ENCODE measurements around the gene SCFD2.

Gene SCFD2

DNA sequence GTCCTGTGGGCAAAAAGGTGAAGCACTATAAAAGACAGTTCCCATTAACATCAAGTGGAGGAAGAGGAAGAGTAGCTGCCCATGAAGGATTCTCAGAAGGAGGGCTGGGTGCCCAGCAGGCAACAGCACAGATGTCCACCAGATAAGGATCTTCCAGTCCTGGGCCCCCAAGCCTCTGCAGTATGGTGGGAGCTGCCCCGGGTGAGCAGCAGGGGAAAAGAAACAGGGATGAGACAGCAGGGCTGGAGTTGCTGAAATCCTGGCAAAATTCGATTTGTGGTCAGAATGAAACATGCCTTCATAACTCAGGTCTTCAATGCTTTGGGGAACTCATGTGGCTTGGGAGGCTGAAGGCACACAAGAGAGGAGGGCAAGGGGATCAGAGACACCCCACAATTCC lies 409.2 kb downstream of the SCFD2 start:
- peaks cover 56% of the 10 kb centered on the region for H3K4me1 Mint-ChIP-seq
- no peaks in the 10 kb centered on the region for H3K36me3 Mint-ChIP-seq (ENCODE audit: low read depth)
- TF ChIP-seq CTCF (IDR thresholded peaks at IDR 0.05), result no peak
- DNase-seq, result no peak
- peak overlapping the region; percentile 80 for H3K27ac Mint-ChIP-seq
- H3K9me3 Mint-ChIP-seq, result no peaks in the 10 kb centered on the region
- H3K4me3 Mint-ChIP-seq, result no peak overlapping the region
- H3K27me3 Mint-ChIP-seq (ENCODE audit: low read depth, poor library complexity), result no peaks in the 10 kb centered on the region

DNA sequence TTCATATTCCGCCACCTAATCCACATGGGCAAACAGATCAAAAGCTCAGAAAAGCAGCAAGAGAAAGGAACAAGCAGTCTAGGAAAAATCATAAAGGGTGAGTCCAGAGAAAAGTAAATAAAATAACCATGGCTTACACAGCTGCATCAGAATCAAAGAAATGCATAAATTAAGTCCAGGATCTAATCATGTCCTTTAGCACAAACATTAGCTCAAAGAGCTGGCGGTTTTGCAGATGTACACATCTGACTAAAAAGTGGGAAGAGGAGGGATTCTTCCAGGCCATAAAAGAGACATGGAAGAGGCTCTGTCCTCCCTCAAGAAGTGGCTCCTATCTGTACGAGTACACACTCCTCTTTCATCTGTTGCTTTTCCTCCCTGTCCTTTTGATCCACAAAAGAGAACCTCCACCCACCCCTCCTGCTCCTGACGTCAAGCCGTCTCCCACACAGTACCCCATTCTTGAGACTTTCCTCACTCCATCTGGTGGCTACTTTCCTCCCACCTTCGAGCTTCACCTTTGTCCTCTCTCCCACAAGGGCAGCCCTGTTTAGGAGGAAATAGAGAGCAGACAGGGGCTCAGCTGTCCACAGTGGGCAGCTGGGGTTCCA lies 411.2 kb downstream of the SCFD2 start:
- H3K27me3 Mint-ChIP-seq (ENCODE audit: low read depth, poor library complexity), result no peaks in the 10 kb centered on the region
- H3K27ac Mint-ChIP-seq, result peak overlapping the region; percentile 94
- no peak for TF ChIP-seq CTCF (IDR thresholded peaks at IDR 0.05)
- no peak overlapping the region for H3K4me3 Mint-ChIP-seq
- H3K4me1 Mint-ChIP-seq, result peaks cover 65% of the 10 kb centered on the region
- no peak for DNase-seq
- no peaks in the 10 kb centered on the region for H3K9me3 Mint-ChIP-seq
- H3K36me3 Mint-ChIP-seq (ENCODE audit: low read depth), result peaks cover 7% of the 10 kb centered on the region

- Mint-ChIP-seq H3K9me3 (no peaks in the 10 kb centered on the region), H3K4me3 (no peak overlapping the region), H3K27me3 (ENCODE audit: low read depth, poor library complexity) (no peaks in the 10 kb centered on the region), H3K4me1 (peaks cover 75% of the 10 kb centered on the region), H3K36me3 (ENCODE audit: low read depth) (peaks cover 8% of the 10 kb centered on the region), H3K27ac (no peak overlapping the region)
- no peak for DNase-seq
- TF ChIP-seq CTCF (IDR thresholded peaks at IDR 0.05), result no peak
Measured at GRCh38 chr4:52952540-52952939, 413.3 kb downstream of the SCFD2 start.

- H3K4me3 Mint-ChIP-seq, result no peak overlapping the region
- H3K9me3 Mint-ChIP-seq, result no peaks in the 10 kb centered on the region
- H3K27me3 Mint-ChIP-seq (ENCODE audit: low read depth, poor library complexity), result no peaks in the 10 kb centered on the region
- H3K36me3 Mint-ChIP-seq (ENCODE audit: low read depth), result peaks cover 8% of the 10 kb centered on the region
- H3K27ac Mint-ChIP-seq, result no peak overlapping the region
- peaks cover 71% of the 10 kb centered on the region for H3K4me1 Mint-ChIP-seq
- TF ChIP-seq CTCF (IDR thresholded peaks at IDR 0.05), result no peak
- no peak for DNase-seq
Measured at GRCh38 chr4:52951016-52951415, 414.8 kb downstream of the SCFD2 start.

DNA sequence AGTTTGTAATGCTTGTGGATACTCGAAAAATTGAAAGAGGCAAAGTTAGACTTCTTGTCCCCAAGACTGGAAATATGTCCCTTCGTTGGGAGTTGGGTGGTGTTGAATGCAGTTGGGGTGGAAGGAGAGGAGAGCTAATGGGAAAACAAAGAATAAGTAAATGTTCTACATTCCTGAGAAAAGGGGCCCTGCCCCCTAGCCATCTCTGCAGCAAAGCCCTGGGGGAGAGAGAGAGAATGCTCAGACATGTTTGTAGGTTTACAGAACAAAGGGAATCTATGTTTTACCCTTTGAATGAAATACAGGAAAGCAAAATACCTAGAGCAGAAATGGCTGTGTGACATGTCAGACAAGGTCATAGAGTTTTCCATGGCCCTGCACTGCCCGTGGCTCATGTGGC lies 415.6 kb downstream of the SCFD2 start:
- Mint-ChIP-seq H3K27ac (no peak overlapping the region), H3K36me3 (ENCODE audit: low read depth) (peaks cover 8% of the 10 kb centered on the region), H3K4me1 (peaks cover 70% of the 10 kb centered on the region), H3K27me3 (ENCODE audit: low read depth, poor library complexity) (no peaks in the 10 kb centered on the region), H3K4me3 (no peak overlapping the region), H3K9me3 (no peaks in the 10 kb centered on the region)
- no peak for TF ChIP-seq CTCF (IDR thresholded peaks at IDR 0.05)
- DNase-seq, result no peak

GRCh38 chr4:52949336-52949735 lies 416.5 kb downstream of the SCFD2 start:
- no peak for DNase-seq
- Mint-ChIP-seq H3K4me1 (peaks cover 62% of the 10 kb centered on the region), H3K4me3 (no peak overlapping the region), H3K36me3 (ENCODE audit: low read depth) (peaks cover 8% of the 10 kb centered on the region), H3K9me3 (no peaks in the 10 kb centered on the region), H3K27ac (no peak overlapping the region), H3K27me3 (ENCODE audit: low read depth, poor library complexity) (peaks cover 3% of the 10 kb centered on the region)
- TF ChIP-seq CTCF (IDR thresholded peaks at IDR 0.05), result no peak

All from nephron progenitor cell (in vitro differentiated cells).